HG02938 (cell line): ENCODE data around the gene SSBP3.
"Not testable (repeated sequence)": the region's sequence is repeated elsewhere in the genome, so short reads cannot be mapped to it uniquely, and the experiment has no call there.

ENCODE experiments used
- ATAC-seq: cut with Tn5 transposase; IDR thresholded peaks from one replicate; pipeline ENCODE4 v1.9.1; 2021; ENCODE audit warnings: mild to moderate bottlenecking, moderate library complexity; ENCODE audit not compliant: unreplicated experiment

The SSBP3 gene

GRCh38 chr1:54406339-54407153, at the start of gene SSBP3:
TSS of gene SSBP3 (minus strand) at chr1:54406394.
- ATAC-seq = peak; percentile 80

GRCh38 chr1:54453509-54453908, 47.3 kb upstream of the SSBP3 start:
- ATAC-seq = no peak

- ATAC-seq = no peak
These were observed 46.8 kb upstream of the SSBP3 start for GRCh38 chr1:54453022-54453421.

- ATAC-seq = not testable (repeated sequence)
These were observed 43.2 kb upstream of the SSBP3 start for GRCh38 chr1:54449431-54449830.

- not testable (repeated sequence) for ATAC-seq
These were observed 42.6 kb upstream of the SSBP3 start for GRCh38 chr1:54448801-54449200.

GRCh38 chr1:54447081-54447480, 40.9 kb upstream of the SSBP3 start:
- ATAC-seq = not testable (repeated sequence)

- no peak for ATAC-seq
These were observed 36.0 kb upstream of the SSBP3 start for GRCh38 chr1:54442185-54442584.

- ATAC-seq = no peak
These were observed 33.5 kb upstream of the SSBP3 start for GRCh38 chr1:54439550-54440223.

- no peak for ATAC-seq
These were observed 31.6 kb upstream of the SSBP3 start for GRCh38 chr1:54437783-54438182.

- ATAC-seq = no peak
These were observed 30.6 kb upstream of the SSBP3 start for GRCh38 chr1:54436826-54437225.

GRCh38 chr1:54429838-54430237, 23.6 kb upstream of the SSBP3 start:
- ATAC-seq = no peak

- ATAC-seq = no peak
These were observed 22.8 kb upstream of the SSBP3 start for GRCh38 chr1:54428837-54429518.

- no peak for ATAC-seq
These were observed 19.0 kb upstream of the SSBP3 start for GRCh38 chr1:54425152-54425584.

GRCh38 chr1:54424398-54424797, 18.2 kb upstream of the SSBP3 start:
- no peak for ATAC-seq

GRCh38 chr1:54421101-54421504, 14.9 kb upstream of the SSBP3 start:
- no peak for ATAC-seq

- ATAC-seq = not testable (repeated sequence)
These were observed 12.4 kb upstream of the SSBP3 start for GRCh38 chr1:54418598-54418997.

GRCh38 chr1:54417123-54417522, 10.9 kb upstream of the SSBP3 start:
- no peak for ATAC-seq

GRCh38 chr1:54416435-54416834, 10.2 kb upstream of the SSBP3 start:
- ATAC-seq = no peak

GRCh38 chr1:54415991-54416390, 9.8 kb upstream of the SSBP3 start:
- no peak for ATAC-seq

GRCh38 chr1:54415533-54415932, 9.3 kb upstream of the SSBP3 start:
- ATAC-seq = no peak

- no peak for ATAC-seq
These were observed 7.5 kb upstream of the SSBP3 start for GRCh38 chr1:54413732-54414131.

GRCh38 chr1:54413295-54413694, 7.1 kb upstream of the SSBP3 start:
- ATAC-seq = no peak
